Measurements from ENCODE around the gene NTN5. TPM values are rescaled to one million over a fixed set of nuclear protein-coding genes. Genes with fewer than 3 reads are reported as not detected.

The NTN5 gene
- total and polyA plus RNA-seq, 2 experiments from 2014 or later: 0.52 to 0.94 TPM

DNA sequence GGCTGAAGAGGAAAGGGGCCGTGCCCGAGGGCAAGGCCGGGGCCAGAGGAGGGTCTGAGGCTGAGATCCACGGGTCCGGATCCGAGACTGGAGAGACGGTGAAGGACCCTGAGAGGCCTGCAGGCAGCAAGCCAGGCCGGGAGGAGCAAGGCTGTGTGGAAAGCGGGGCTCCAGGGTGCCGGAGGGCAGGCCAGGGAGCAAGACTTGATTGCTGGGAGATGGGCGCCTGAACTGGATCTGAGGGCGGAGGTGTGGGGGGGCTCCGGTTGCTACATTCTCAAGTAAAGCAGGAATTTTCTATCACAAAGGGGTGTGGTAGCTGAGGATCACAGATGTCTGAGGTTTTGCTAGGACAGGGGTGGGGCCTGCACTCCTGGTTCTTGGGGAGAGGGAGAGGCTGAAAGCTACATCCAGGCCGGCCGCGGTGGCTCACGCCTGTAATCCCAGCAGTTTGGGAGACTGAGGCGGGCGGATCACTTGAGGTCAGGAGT lies 42.9 kb upstream of the NTN5 start:
- Histone ChIP-seq H3K4me3 (no peak overlapping the region), H3F3A (replicated peaks; ENCODE audit: low read depth) (peaks cover 10% of the 10 kb centered on the region; the same call in 1 of the 2 replicates), H3K36me3 (ENCODE audit: insufficient read depth) (no peaks in the 10 kb centered on the region), H3K4me1 (ENCODE audit: insufficient read depth) (peaks cover 44% of the 10 kb centered on the region), H3K4me2 (no peak overlapping the region), H3K27ac (ENCODE audit: low read depth) (no peak overlapping the region), H2AFZ (no peak overlapping the region), H3K27me3 (ENCODE audit: insufficient read depth) (no peaks in the 10 kb centered on the region), H3K9me2 (ENCODE audit: insufficient read depth) (no peaks in the 10 kb centered on the region), H4K20me1 (replicated peaks; ENCODE audit: insufficient read depth) (no peaks in the 10 kb centered on the region), H3K79me2 (replicated peaks; ENCODE audit: insufficient read depth) (no peaks in the 10 kb centered on the region)
- Mint-ChIP-seq H3K36me3 (ENCODE audit: low read depth) (peaks cover 7% of the 10 kb centered on the region; the same call in 2 of the 3 replicates), H3K27ac (no peak overlapping the region), H3K4me1 (peaks cover 44% of the 10 kb centered on the region), H3K27me3 (ENCODE audit: insufficient read depth, low read depth, poor library complexity) (peaks cover 29% of the 10 kb centered on the region), H3K9me3 (peaks cover 11% of the 10 kb centered on the region; the same call in 2 of the 3 replicates), H3K4me3 (peak overlapping the region; percentile 39)
- peak; percentile 24 for DNase-seq (ENCODE audit: low spot score)
- no peak for TF ChIP-seq CREB1 (CRISPR knock-in tag; IDR thresholded peaks at IDR 0.05; ENCODE audit: low read depth)
- TF ChIP-seq, protein P1, sequence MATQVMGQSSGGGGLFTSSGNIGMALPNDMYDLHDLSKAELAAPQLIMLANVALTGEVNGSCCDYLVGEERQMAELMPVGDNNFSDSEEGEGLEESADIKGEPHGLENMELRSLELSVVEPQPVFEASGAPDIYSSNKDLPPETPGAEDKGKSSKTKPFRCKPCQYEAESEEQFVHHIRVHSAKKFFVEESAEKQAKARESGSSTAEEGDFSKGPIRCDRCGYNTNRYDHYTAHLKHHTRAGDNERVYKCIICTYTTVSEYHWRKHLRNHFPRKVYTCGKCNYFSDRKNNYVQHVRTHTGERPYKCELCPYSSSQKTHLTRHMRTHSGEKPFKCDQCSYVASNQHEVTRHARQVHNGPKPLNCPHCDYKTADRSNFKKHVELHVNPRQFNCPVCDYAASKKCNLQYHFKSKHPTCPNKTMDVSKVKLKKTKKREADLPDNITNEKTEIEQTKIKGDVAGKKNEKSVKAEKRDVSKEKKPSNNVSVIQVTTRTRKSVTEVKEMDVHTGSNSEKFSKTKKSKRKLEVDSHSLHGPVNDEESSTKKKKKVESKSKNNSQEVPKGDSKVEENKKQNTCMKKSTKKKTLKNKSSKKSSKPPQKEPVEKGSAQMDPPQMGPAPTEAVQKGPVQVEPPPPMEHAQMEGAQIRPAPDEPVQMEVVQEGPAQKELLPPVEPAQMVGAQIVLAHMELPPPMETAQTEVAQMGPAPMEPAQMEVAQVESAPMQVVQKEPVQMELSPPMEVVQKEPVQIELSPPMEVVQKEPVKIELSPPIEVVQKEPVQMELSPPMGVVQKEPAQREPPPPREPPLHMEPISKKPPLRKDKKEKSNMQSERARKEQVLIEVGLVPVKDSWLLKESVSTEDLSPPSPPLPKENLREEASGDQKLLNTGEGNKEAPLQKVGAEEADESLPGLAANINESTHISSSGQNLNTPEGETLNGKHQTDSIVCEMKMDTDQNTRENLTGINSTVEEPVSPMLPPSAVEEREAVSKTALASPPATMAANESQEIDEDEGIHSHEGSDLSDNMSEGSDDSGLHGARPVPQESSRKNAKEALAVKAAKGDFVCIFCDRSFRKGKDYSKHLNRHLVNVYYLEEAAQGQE (IDR thresholded peaks at IDR 0.05; ENCODE audit: unreplicated experiment): no peak
- TF ChIP-seq, protein P2, sequence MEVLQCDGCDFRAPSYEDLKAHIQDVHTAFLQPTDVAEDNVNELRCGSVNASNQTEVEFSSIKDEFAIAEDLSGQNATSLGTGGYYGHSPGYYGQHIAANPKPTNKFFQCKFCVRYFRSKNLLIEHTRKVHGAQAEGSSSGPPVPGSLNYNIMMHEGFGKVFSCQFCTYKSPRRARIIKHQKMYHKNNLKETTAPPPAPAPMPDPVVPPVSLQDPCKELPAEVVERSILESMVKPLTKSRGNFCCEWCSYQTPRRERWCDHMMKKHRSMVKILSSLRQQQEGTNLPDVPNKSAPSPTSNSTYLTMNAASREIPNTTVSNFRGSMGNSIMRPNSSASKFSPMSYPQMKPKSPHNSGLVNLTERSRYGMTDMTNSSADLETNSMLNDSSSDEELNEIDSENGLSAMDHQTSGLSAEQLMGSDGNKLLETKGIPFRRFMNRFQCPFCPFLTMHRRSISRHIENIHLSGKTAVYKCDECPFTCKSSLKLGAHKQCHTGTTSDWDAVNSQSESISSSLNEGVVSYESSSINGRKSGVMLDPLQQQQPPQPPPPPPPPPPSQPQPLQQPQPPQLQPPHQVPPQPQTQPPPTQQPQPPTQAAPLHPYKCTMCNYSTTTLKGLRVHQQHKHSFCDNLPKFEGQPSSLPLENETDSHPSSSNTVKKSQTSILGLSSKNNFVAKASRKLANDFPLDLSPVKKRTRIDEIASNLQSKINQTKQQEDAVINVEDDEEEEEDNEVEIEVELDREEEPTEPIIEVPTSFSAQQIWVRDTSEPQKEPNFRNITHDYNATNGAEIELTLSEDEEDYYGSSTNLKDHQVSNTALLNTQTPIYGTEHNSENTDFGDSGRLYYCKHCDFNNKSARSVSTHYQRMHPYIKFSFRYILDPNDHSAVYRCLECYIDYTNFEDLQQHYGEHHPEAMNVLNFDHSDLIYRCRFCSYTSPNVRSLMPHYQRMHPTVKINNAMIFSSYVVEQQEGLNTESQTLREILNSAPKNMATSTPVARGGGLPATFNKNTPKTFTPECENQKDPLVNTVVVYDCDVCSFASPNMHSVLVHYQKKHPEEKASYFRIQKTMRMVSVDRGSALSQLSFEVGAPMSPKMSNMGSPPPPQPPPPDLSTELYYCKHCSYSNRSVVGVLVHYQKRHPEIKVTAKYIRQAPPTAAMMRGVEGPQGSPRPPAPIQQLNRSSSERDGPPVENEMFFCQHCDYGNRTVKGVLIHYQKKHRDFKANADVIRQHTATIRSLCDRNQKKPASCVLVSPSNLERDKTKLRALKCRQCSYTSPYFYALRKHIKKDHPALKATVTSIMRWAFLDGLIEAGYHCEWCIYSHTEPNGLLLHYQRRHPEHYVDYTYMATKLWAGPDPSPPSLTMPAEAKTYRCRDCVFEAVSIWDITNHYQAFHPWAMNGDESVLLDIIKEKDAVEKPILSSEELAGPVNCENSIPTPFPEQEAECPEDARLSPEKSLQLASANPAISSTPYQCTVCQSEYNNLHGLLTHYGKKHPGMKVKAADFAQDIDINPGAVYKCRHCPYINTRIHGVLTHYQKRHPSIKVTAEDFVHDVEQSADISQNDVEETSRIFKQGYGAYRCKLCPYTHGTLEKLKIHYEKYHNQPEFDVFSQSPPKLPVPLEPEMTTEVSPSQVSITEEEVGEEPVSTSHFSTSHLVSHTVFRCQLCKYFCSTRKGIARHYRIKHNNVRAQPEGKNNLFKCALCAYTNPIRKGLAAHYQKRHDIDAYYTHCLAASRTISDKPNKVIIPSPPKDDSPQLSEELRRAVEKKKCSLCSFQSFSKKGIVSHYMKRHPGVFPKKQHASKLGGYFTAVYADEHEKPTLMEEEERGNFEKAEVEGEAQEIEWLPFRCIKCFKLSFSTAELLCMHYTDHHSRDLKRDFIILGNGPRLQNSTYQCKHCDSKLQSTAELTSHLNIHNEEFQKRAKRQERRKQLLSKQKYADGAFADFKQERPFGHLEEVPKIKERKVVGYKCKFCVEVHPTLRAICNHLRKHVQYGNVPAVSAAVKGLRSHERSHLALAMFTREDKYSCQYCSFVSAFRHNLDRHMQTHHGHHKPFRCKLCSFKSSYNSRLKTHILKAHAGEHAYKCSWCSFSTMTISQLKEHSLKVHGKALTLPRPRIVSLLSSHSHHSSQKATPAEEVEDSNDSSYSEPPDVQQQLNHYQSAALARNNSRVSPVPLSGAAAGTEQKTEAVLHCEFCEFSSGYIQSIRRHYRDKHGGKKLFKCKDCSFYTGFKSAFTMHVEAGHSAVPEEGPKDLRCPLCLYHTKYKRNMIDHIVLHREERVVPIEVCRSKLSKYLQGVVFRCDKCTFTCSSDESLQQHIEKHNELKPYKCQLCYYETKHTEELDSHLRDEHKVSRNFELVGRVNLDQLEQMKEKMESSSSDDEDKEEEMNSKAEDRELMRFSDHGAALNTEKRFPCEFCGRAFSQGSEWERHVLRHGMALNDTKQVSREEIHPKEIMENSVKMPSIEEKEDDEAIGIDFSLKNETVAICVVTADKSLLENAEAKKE (CRISPR knock-in tag; IDR thresholded peaks at IDR 0.05): no peak
- TF ChIP-seq ZNF331 (CRISPR knock-in tag; IDR thresholded peaks at IDR 0.05; ENCODE audit: low read depth): no peak
- TF ChIP-seq, protein P3, sequence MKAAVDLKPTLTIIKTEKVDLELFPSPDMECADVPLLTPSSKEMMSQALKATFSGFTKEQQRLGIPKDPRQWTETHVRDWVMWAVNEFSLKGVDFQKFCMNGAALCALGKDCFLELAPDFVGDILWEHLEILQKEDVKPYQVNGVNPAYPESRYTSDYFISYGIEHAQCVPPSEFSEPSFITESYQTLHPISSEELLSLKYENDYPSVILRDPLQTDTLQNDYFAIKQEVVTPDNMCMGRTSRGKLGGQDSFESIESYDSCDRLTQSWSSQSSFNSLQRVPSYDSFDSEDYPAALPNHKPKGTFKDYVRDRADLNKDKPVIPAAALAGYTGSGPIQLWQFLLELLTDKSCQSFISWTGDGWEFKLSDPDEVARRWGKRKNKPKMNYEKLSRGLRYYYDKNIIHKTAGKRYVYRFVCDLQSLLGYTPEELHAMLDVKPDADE (IDR thresholded peaks at IDR 0.05): no peak
- no peak for TF ChIP-seq EZH2 (IDR thresholded peaks at IDR 0.05; ENCODE audit: low read depth, unreplicated experiment)
- TF ChIP-seq, protein P4, sequence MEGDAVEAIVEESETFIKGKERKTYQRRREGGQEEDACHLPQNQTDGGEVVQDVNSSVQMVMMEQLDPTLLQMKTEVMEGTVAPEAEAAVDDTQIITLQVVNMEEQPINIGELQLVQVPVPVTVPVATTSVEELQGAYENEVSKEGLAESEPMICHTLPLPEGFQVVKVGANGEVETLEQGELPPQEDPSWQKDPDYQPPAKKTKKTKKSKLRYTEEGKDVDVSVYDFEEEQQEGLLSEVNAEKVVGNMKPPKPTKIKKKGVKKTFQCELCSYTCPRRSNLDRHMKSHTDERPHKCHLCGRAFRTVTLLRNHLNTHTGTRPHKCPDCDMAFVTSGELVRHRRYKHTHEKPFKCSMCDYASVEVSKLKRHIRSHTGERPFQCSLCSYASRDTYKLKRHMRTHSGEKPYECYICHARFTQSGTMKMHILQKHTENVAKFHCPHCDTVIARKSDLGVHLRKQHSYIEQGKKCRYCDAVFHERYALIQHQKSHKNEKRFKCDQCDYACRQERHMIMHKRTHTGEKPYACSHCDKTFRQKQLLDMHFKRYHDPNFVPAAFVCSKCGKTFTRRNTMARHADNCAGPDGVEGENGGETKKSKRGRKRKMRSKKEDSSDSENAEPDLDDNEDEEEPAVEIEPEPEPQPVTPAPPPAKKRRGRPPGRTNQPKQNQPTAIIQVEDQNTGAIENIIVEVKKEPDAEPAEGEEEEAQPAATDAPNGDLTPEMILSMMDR (conservative IDR thresholded peaks at IDR 0.05; ENCODE audit: low read depth in 2 of 2): no peak
- no peak for TF ChIP-seq NANOG (IDR thresholded peaks at IDR 0.05; ENCODE audit: borderline replicate concordance)
- TF ChIP-seq JUNB (IDR thresholded peaks at IDR 0.05; ENCODE audit: unreplicated experiment): no peak
- TF ChIP-seq ZNF114 (CRISPR knock-in tag; IDR thresholded peaks at IDR 0.05): no peak
- no peak for TF ChIP-seq EZH2phosphoT487 (IDR thresholded peaks at IDR 0.05; ENCODE audit: unreplicated experiment)
- no peak for TF ChIP-seq POLR2AphosphoS5 (IDR thresholded peaks at IDR 0.05; ENCODE audit: low read depth)
- no peak for TF ChIP-seq STAT1 (IDR thresholded peaks at IDR 0.05; ENCODE audit: unreplicated experiment)
- ATAC-seq: no peak
